Suprapubic skin (tissue), 4 donors: ENCODE results near the gene E4F1. TPM values are rescaled to one million over a fixed set of nuclear protein-coding genes. Genes with fewer than 3 reads are reported as not detected.

Experiments used
- DNase-seq, 2 donors: peaks; one replicate each; pipeline ENCODE4 v3.0.0-alpha.2; 2019; ENCODE audit warnings: low spot score in 2 of 2
- H3K27ac ChIP-seq: fragments of 200-600 bp; sonication (generic); one replicate; pipeline ENCODE4 v1.5.1; 2019
- H3K27me3 ChIP-seq: fragments of 200-600 bp; sonication (generic); one replicate; pipeline ENCODE4 v1.5.1; 2019
- H3K36me3 ChIP-seq: fragments of 200-600 bp; sonication (generic); one replicate; pipeline ENCODE4 v1.5.1; 2019
- H3K4me1 ChIP-seq: fragments of 200-600 bp; sonication (generic); one replicate; pipeline ENCODE4 v1.5.1; 2019
- H3K4me3 ChIP-seq: fragments of 200-600 bp; sonication (generic); one replicate; pipeline ENCODE4 v1.5.1; 2019; ENCODE audit warnings: mild to moderate bottlenecking
- H3K9me3 ChIP-seq: fragments of 200-600 bp; sonication (generic); one replicate; pipeline ENCODE4 v1.5.1; 2019
- CTCF ChIP-seq, 2 donors: fragments of 200-600 bp in 1 of 2; fragments of 450-650 bp in 1 of 2; sonication (generic) in 1 of 2; IDR thresholded peaks; one replicate each; pipeline ENCODE4 v1.5.1; 2016 to 2019; ENCODE audit warnings: antibody characterized with exemption in 2 of 2, mild to moderate bottlenecking in 1 of 2, moderate library complexity in 1 of 2
- EP300 ChIP-seq: sonication (generic); formaldehyde crosslinking; IDR thresholded peaks from one replicate; pipeline ENCODE4 v1.6.1; 2017; ENCODE audit warnings: antibody characterized with exemption
- POLR2A ChIP-seq, 2 donors: fragments of 450-650 bp; IDR thresholded peaks; one replicate each; pipeline ENCODE4 v1.6.1; 2017; ENCODE audit warnings: antibody characterized with exemption in 2 of 2, mild to moderate bottlenecking in 2 of 2, moderate library complexity in 2 of 2
- POLR2AphosphoS5 ChIP-seq, 3 donors: sonication (generic); formaldehyde crosslinking; IDR thresholded peaks; one replicate each; pipeline ENCODE4 v1.6.1; 2017; ENCODE audit warnings: antibody characterized with exemption in 3 of 3
- WGBS: methylation state at CpG from one replicate; pipeline ENCODE4 v1.1.5; 2018; 5-methylcytosine and 5-hydroxymethylcytosine counted together
- total RNA-seq, 4 donors: library from RNA; depleted of rRNA; stranded (reverse); fragments of >200 nt; gene quantifications; one replicate each; pipeline ENCODE4 v1.1.0, GENCODE V29; 2016

Gene E4F1
- total RNA-seq, 4 donors from 2014 or later = 42.1 to 79.3 (median 54.2) TPM

- Histone ChIP-seq H3K36me3 (peaks cover 64% of the 10 kb centered on the region), H3K9me3 (no peaks in the 10 kb centered on the region), H3K4me3 (no peak overlapping the region), H3K4me1 (peaks cover 2% of the 10 kb centered on the region), H3K27me3 (no peaks in the 10 kb centered on the region), H3K27ac (no peak overlapping the region)
- TF ChIP-seq CTCF (IDR thresholded peaks at IDR 0.05) = no peak
- no peak for TF ChIP-seq POLR2A (IDR thresholded peaks at IDR 0.05)
- TF ChIP-seq EP300 = no peak
- TF ChIP-seq POLR2AphosphoS5 (IDR thresholded peaks at IDR 0.05) = no peak
- 96% methylated on average over 11 of the region's 11 CpGs for WGBS
- no peak for DNase-seq
These were observed 20.4 kb downstream of the E4F1 start for GRCh38 chr16:2243781-2244180.

DNA sequence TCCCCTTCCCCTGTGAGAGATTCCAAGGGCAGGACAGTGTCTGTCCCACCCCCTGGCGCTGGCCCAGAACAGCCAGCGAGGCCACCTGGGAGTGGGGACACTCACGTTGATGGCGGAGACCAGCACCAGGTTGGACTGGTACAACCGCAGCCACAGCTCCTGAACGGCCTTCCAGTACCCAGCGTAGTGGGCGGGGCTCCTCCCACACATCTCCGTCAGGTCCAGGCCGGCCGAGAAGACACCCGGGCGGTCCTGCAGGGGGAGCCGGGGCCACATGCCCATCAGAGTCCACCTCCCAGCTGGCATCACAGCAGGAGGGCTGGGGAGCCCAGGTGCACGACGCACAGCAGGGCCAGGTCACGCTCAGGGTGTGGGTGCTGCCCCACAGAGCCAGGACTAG is 20.9 kb downstream of the E4F1 start:
- H3K27me3 ChIP-seq = no peaks in the 10 kb centered on the region
- no peak overlapping the region for H3K4me3 ChIP-seq
- H3K4me1 ChIP-seq = no peaks in the 10 kb centered on the region
- no peak overlapping the region for H3K27ac ChIP-seq
- WGBS = 72% methylated on average over 14 of the region's 17 CpGs
- H3K9me3 ChIP-seq = no peaks in the 10 kb centered on the region
- TF ChIP-seq POLR2A (IDR thresholded peaks at IDR 0.05) (no peak), EP300 (no peak), POLR2AphosphoS5 (IDR thresholded peaks at IDR 0.05) (no peak), CTCF (IDR thresholded peaks at IDR 0.05) (no peak)
- no peak for DNase-seq
- peaks cover 64% of the 10 kb centered on the region for H3K36me3 ChIP-seq

- no peak for DNase-seq
- WGBS = 91% methylated on average over 26 of the region's 30 CpGs
- Histone ChIP-seq H3K4me3 (no peak overlapping the region), H3K27ac (no peak overlapping the region), H3K9me3 (no peaks in the 10 kb centered on the region), H3K27me3 (no peaks in the 10 kb centered on the region), H3K36me3 (peaks cover 61% of the 10 kb centered on the region), H3K4me1 (peaks cover 2% of the 10 kb centered on the region)
- TF ChIP-seq POLR2A (IDR thresholded peaks at IDR 0.05) = no peak
These were observed 21.8 kb downstream of the E4F1 start for GRCh38 chr16:2244926-2245795.

GRCh38 chr16:2246301-2246885 is 23.0 kb downstream of the E4F1 start:
- Histone ChIP-seq H3K4me1 (peaks cover 9% of the 10 kb centered on the region), H3K9me3 (no peaks in the 10 kb centered on the region), H3K36me3 (peaks cover 53% of the 10 kb centered on the region), H3K4me3 (no peak overlapping the region), H3K27me3 (no peaks in the 10 kb centered on the region), H3K27ac (no peak overlapping the region)
- no peak for DNase-seq
- TF ChIP-seq EP300 = no peak
- WGBS = 100% methylated on average over 1 of the region's 18 CpGs

DNA sequence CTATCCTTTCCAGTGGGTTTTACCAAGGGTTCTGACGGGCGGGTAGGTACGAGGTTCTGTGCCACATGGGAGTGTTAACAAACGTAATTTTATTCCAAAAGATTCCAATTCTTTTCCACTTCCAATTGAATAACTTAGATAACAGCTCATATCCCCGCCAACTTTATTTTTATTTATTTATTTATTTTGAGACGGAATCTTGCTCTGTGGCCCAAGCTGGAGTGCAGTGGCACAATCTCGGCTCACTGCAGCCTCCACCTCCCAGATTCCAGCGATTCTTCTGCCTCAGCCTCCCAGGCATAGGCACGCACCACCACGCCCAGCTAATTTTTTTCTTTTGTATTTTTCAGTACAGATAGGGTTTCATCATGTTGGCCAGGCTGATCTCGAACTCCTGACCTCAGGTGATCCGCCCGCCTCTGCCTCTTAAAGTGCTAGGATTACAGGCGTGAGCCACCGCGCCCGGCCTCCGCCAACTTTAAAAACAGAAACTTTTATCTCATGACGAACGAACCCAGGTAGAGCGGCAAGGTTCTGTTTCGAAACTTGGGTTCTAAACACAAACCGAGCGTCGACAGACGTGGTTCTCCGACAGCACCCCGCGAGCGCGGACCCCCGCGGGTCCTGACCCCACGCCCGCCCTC is 27.4 kb downstream of the E4F1 start:
- 5% methylated on average over 35 of the region's 35 CpGs for WGBS
- Histone ChIP-seq H3K27me3 (no peaks in the 10 kb centered on the region), H3K4me3 (peak overlapping the region; percentile 71), H3K4me1 (peaks cover 17% of the 10 kb centered on the region), H3K36me3 (peaks cover 41% of the 10 kb centered on the region), H3K9me3 (no peaks in the 10 kb centered on the region), H3K27ac (peak overlapping the region; percentile 94)
- peak in 1 of 2 donors; percentile 65 for DNase-seq
- no peak for TF ChIP-seq POLR2AphosphoS5 (IDR thresholded peaks at IDR 0.05)
- TF ChIP-seq EP300 = no peak
- TF ChIP-seq CTCF (IDR thresholded peaks at IDR 0.05) = no peak
- TF ChIP-seq POLR2A (IDR thresholded peaks at IDR 0.05) = no peak
